Activated CD8-positive, alpha-beta memory T cell treated with anti-CD3 and anti-CD28 coated beads for 1 hour (primary cell): ENCODE results near the gene SP5.
"Not testable (repeated sequence)": the region's sequence is repeated elsewhere in the genome, so short reads cannot be mapped to it uniquely, and the experiment has no call there.

Experiments
- DNase-seq, 2 donors: peaks; one replicate each; pipeline ENCODE4 v3.0.0-alpha.2; 2020; ENCODE audit warnings: low read depth in 1 of 2; ENCODE audit errors: extremely low read depth in 1 of 2

SP5 gene

GRCh38 chr2:170715062-170715931 lies at the start of gene SP5:
SP5 (plus strand) TSS chr2:170715337; CDS start chr2:170715513, 176 bp downstream.
- no peak for DNase-seq

DNA sequence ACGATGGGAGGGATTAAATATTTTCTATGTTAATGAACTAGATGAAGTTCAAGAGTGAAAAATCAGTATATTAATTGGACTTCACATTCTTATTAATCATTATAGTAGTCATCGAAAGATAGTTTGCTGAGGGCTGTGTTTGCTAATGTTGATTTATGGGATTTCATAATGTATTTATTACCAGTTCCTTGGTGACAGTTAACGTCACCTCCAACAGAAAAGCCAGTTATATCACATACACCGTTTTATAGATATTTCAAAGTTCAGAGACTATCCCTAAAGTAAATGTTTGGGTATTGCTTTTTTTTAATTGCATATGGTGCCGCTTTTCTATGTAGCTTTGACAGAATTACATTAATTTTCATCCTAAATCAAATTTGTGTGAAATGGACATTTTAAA lies 49.4 kb upstream of the SP5 start:
- no peak for DNase-seq

GRCh38 chr2:170669909-170670308 lies 45.2 kb upstream of the SP5 start:
- DNase-seq, result no peak

GRCh38 chr2:170670651-170671050 lies 44.5 kb upstream of the SP5 start:
- DNase-seq, result no peak

GRCh38 chr2:170671079-170671478 lies 44.1 kb upstream of the SP5 start:
- no peak for DNase-seq

DNA sequence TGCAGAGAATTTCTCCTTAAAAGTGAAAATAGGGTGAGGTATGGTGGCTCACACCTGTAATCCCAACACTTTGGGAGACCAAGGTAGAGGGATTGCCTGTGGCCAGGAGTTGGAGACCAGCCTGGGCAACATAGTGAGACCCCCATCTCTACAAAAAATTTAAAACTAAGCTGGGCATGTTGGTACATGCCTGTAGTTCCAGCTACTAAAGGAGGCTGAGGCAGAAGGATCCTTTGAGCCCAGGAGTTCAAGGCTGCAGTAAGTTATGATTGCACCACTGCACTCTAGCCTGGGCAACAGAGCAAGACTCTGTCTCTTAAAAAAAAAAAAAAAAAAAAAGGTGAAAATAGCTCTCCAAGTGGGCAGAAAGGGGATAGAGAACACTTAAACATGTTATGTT lies 40.9 kb upstream of the SP5 start:
- DNase-seq, result not testable (repeated sequence)

DNA sequence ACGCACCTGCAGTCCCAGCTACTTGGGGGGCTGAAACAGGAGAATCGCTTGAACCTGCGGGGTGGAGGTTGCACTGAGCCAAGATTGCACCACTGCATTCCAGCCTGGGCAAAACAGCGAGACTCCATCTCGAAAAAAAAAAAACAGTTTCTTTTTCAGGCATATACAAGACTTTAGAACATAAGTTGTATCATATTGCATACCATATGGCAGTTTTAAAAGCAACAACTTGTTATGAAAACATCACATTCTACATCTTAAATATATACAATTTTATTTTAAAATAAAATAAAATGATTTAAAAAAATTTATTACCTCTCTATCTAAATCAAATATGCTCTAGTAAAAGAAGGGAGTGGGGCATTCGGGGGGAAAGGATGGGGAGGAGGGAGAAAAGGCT lies 39.4 kb upstream of the SP5 start:
- no peak for DNase-seq

DNA sequence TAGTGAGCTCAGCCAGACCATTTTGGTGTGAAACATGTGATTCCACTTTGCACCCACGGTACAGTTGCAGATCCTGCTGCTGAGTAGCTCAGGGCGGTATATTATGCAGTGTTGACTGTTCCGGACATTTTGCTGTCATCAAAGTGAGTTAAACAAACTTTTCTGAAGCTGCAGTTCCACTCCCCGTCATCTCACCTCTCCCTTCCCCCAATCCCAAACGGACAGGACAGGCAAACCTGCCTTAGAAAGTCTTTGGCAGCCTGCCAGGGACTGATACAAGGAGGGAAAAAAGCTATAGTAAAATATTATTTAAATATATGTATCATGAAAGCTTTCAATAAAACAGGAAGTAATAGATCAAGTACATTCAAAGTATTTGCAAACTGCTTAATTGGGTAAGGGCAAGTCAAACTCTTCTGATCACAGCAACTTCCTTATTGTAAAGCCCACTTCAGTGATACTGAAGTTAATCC lies 35.5 kb upstream of the SP5 start:
- no peak for DNase-seq

DNA sequence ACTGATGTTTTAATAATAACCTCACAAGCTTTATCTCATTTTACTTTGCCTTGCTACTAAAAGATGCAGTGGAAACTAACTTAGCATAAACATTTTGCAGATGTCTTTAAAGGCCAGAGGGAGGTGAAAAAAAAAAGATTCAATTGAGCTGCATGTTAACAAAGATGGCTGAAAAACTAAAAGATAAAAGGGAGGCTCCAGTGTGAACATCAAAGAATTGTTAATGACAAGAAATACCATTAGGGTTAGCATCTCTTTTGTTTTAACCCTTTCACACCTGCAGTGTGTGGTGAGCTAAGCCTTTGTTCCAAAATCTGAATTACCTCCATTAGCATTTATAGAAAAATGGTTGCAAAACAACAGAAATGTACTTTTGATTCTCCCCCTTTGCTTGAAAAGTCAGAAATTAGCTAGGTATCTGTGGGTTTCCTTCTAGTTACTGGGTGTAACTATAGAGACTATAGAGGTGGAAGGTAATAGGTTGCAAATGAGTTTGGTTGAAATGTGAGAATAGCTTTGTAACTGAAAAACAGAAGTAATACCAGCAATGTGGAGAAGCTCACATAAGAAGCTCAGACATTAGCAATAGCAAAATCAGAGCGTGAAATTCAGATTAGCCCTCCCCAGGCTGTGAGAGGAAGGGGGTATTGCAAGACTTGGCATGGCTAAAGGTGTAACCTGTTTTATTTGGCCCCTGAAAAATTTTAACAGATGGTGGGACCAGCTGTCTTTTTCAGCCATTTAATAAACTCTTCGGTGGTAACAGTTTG lies 34.8 kb upstream of the SP5 start:
- no peak for DNase-seq

DNA sequence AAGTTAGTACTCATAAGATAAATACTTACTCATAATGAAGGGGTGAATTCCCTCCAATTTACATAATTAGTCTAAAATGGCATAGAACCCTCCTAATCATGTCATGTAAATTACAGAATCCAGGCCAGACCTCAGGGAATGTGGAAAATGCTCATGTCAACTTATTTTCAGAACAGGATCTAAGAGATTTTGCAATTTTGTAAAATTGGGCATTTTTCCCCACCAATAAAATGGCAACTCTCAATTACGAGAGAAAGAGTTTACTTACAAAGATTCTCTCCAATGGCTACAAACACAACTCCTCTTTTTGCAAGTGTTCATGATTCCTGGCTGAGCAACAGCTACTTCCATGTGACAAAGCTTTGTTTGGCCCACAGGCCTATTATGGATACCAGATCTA lies 33.8 kb upstream of the SP5 start:
- DNase-seq, result no peak

GRCh38 chr2:170685591-170685990 lies 29.5 kb upstream of the SP5 start:
- DNase-seq, result no peak

DNA sequence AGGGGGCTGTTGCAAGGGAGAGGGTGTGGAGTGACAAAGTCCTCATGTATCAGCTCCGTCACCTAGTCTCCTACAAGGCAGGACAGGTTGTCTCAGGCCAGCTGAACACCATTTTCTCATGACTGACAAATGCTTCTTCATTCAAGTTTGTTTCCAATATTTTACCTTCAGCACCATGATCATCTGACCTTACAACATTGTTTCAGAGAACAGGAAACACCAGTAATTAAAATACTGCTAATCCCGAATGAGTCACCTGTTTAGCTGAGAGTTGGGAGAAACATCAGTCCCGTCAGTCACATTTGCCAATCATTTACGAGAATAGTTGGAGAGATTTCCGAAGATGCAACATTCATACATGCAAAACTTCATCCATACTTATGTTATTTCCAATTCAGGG lies 25.7 kb upstream of the SP5 start:
- no peak for DNase-seq

- no peak for DNase-seq
Observed at GRCh38 chr2:170690640-170691039, 24.5 kb upstream of the SP5 start.

GRCh38 chr2:170694316-170694715 lies 20.8 kb upstream of the SP5 start:
- DNase-seq, result no peak

GRCh38 chr2:170695521-170696410 lies 19.4 kb upstream of the SP5 start:
- no peak for DNase-seq

- no peak for DNase-seq
Observed at GRCh38 chr2:170696948-170697347, 18.2 kb upstream of the SP5 start.

GRCh38 chr2:170701011-170701410 lies 14.1 kb upstream of the SP5 start:
- no peak for DNase-seq

DNA sequence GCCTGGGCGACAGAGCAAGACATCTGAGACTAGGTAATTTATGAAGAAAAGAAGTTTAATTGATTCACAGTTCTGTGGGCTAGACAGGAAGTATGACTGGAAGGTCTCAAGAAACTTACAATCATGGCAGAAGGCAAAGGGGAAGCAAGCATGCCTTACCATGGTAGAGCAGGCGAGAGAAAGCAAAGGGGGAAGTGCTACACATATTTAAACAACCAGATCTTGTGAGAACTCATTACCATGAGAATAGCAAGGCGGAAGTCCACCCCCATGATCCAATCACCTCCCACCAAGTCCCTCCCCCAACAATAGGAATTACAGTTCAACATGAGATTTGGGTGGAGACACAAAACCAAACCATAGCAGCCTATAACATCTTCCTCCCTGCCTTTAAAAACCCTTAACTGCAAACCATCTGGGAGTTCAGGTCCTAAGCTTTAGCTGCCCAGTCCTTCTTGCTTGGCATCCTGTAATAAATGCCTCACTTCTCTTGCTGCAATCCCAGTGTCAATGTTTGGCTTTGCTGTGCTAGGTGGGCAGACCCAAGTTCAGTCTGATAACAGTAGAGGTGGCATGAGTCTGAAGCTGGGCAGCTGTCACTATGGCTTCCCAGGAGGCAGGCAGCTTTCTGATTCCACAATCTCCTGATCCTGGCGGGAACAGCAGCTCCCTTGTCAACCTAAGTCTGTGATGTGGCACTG lies 11.2 kb upstream of the SP5 start:
- no peak for DNase-seq

- DNase-seq, result no peak
Observed at GRCh38 chr2:170707821-170708795, 7.0 kb upstream of the SP5 start.
